Activated naive CD8-positive, alpha-beta T cell treated with anti-CD3 and anti-CD28 coated beads for 36 hours (primary cell): ENCODE data around the gene GRK5. TPM values are rescaled to one million over a fixed set of nuclear protein-coding genes. Genes with fewer than 3 reads are reported as not detected.
A peak's percentile ranks its signal among the peaks of the same experiment; 100 is the strongest.
"Not testable (repeated sequence)": the region's sequence is repeated elsewhere in the genome, so short reads cannot be mapped to it uniquely, and the experiment has no call there.

Source experiments
- DNase-seq: peaks from one replicate; pipeline ENCODE4 v3.0.0; 2021
- H3K27ac Mint-ChIP-seq: one replicate; pipeline ENCODE4 v1.8.0; 2022; ENCODE audit warnings: mild to moderate bottlenecking, moderate library complexity, mixed read lengths
- H3K27me3 Mint-ChIP-seq: one replicate; pipeline ENCODE4 v1.8.0; 2022; ENCODE audit warnings: mild to moderate bottlenecking, mixed read lengths
- H3K36me3 Mint-ChIP-seq: one replicate; pipeline ENCODE4 v1.8.0; 2021; ENCODE audit warnings: mild to moderate bottlenecking, mixed read lengths
- H3K4me1 Mint-ChIP-seq: one replicate; pipeline ENCODE4 v1.8.0; 2021; ENCODE audit warnings: mixed read lengths
- H3K4me3 Mint-ChIP-seq: one replicate; pipeline ENCODE4 v1.8.0; 2022; ENCODE audit warnings: mild to moderate bottlenecking, moderate library complexity, mixed read lengths
- H3K9me3 Mint-ChIP-seq: one replicate; pipeline ENCODE4 v1.8.0; 2022; ENCODE audit warnings: mixed read lengths
- total RNA-seq, 2 experiments: library from RNA; stranded (reverse); gene quantifications; one replicate each; pipeline ENCODE4 v1.2.3, GENCODE V29; 2021

GRK5 gene
- total RNA-seq, 2 experiments from 2014 or later, result 12.8 TPM

DNA sequence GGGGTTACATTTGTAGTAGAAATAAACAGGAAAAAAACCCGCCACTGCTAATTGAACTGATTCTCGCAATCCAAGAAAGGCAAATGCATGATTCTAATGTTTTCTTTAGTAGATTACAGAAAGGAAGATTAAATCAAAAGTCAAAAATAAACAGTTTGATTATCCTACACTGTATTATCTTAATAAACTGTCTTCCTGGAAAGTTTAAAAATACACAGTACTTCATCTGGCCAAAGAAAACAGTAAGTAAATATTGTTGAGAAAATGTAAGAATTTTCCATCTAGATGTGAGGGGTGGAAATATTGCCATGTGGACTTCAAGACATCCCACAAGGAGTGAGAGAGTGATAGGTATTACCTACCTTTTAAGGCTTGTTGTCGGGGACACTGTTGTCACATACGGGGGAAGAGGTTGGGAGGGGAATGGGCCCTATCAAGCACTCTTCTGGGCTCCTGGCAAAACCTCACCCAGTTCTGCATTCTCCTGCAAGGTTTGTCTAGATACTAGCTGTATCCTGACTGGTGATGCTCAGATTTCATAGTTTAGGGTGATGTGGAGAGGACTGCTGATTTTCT, 17.8 kb downstream of the GRK5 start:
- Mint-ChIP-seq H3K36me3 (peaks cover 3% of the 10 kb centered on the region), H3K27me3 (no peaks in the 10 kb centered on the region), H3K27ac (no peak overlapping the region), H3K4me1 (peaks cover 17% of the 10 kb centered on the region), H3K9me3 (no peaks in the 10 kb centered on the region), H3K4me3 (no peak overlapping the region)
- no peak for DNase-seq

DNA sequence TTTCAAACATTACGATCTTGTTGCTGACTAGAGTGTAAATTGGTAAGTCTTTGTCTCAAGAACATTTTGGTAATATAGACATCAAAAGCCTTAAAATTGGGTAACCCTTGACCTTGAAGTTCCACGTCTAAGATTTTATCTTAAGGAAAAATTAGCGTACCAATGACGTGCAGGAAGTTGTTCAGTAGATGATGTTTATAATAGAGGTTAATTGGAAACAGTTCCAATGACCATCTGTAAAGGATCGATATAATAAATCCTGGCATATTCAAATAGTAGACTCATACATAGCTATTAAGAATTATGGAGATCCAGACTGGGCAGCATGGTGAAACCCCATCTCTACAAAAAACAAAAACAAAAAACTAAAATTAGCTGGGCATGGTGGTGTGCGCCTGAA, 20.5 kb downstream of the GRK5 start:
- no peak for DNase-seq
- Mint-ChIP-seq H3K27me3 (no peaks in the 10 kb centered on the region), H3K4me3 (no peak overlapping the region), H3K27ac (no peak overlapping the region), H3K9me3 (peaks cover 16% of the 10 kb centered on the region), H3K4me1 (peaks cover 15% of the 10 kb centered on the region), H3K36me3 (peaks cover 21% of the 10 kb centered on the region)

DNA sequence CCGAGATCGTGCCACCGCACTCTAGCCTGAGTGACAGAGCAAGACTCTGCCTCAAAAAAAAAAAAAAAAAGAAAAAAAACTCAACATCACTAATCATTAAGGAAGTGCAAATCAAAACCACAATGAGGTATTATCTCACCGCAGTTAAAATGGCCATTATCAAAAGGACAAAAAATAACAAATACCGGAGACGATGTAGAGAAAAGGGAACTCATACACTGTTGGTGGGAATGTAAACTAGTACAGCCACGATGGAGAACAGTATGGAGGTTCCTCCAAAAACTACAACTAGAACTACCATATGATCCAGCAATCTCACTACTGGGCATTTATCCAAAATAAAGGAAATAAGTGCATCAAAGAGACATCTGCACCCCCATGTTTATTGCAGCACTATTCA, 24.3 kb downstream of the GRK5 start:
- DNase-seq, result no peak
- Mint-ChIP-seq H3K9me3 (peaks cover 24% of the 10 kb centered on the region), H3K4me1 (peaks cover 28% of the 10 kb centered on the region), H3K36me3 (peaks cover 27% of the 10 kb centered on the region), H3K27ac (no peak overlapping the region), H3K4me3 (no peak overlapping the region), H3K27me3 (no peaks in the 10 kb centered on the region)

DNA sequence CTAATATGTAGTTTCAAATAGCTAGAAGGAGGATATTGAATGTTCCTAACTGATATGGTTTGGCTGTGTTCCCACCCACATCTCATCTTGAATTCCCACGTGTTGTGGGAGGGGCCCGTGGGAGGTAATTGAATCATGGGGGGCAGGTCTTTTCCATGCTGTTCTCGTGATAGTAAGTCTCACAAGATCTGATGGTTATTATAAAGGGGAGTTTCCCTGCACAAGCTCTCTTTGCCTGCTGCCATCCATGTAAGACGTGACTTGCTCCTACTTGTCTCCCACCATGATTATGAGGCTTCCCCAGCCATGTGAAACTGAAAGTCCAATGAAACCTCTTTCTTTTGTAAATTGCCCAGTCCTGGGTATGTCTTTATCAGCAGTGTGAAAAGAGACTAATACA, 25.1 kb downstream of the GRK5 start:
- H3K27me3 Mint-ChIP-seq, H3K4me3 Mint-ChIP-seq, DNase-seq: not testable (repeated sequence)
- peaks cover 35% of the 10 kb centered on the region for H3K4me1 Mint-ChIP-seq
- H3K27ac Mint-ChIP-seq, result peak overlapping the region; percentile 15
- H3K9me3 Mint-ChIP-seq, result peaks cover 24% of the 10 kb centered on the region
- H3K36me3 Mint-ChIP-seq, result peaks cover 27% of the 10 kb centered on the region

DNA sequence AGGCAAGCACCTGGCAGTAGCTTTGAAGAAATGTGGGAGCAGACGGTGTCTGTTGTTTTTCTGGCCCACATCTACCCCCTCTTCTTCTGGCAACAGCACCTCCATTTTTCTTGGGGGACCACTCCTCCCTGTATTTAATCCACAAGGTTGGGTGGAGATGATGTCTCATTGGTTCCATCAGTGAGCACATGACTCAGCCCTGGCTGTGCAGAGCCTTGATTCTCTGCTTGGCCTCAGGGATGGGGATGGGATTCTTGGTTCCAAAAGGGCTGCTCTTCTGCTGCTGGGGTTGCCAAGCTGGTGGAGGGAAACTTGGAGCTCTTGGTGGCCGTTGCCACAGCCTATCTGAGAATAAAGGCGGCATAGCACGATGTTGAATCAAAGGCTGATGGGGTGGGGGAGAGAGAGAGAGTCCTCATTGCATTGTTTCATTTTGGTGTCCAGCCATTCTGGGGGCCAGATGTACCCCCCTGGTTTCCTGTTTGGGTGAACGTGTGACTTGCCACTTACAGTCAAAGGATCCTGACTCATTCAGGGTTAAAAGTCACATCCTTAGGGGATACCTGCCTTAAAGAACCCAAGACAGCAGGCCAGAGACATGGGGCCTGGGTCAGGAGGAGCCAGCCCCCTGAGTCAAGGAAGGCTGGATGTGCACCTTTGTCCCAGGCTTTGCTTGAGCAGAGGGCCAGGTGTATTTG, 25.9 kb downstream of the GRK5 start:
- peaks cover 24% of the 10 kb centered on the region for H3K9me3 Mint-ChIP-seq
- peak; percentile 28 for DNase-seq
- peak overlapping the region; percentile 55 for H3K27ac Mint-ChIP-seq
- peaks cover 27% of the 10 kb centered on the region for H3K36me3 Mint-ChIP-seq
- peaks cover 43% of the 10 kb centered on the region for H3K4me1 Mint-ChIP-seq
- no peaks in the 10 kb centered on the region for H3K27me3 Mint-ChIP-seq
- H3K4me3 Mint-ChIP-seq, result no peak overlapping the region

- Mint-ChIP-seq H3K27ac (peak overlapping the region; percentile 55), H3K4me3 (no peak overlapping the region), H3K4me1 (peaks cover 48% of the 10 kb centered on the region), H3K36me3 (peaks cover 27% of the 10 kb centered on the region), H3K27me3 (no peaks in the 10 kb centered on the region), H3K9me3 (peaks cover 24% of the 10 kb centered on the region)
- no peak for DNase-seq
Measured at GRCh38 chr10:119233821-119234220, 26.4 kb downstream of the GRK5 start.

DNA sequence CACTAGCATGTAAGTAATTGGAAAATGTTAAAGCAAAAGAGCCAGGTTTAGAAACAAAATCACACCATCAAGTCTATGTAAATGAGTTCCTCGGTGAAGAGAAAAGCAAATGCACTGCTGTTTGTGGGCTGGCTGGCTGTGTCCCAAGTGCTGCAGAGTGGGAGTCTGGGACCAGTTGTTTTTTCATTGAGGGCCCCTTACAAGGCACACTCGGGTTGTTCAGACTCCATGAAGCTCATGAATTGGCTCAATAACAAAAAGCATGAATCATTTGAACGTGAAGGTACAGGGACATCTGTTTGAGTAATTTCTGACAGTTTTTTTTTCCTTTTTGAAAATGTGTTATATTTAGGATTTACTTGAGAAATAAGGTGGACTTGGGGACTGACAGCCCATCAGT, 28.0 kb downstream of the GRK5 start:
- H3K4me1 Mint-ChIP-seq, result peaks cover 48% of the 10 kb centered on the region
- H3K4me3 Mint-ChIP-seq, result no peak overlapping the region
- peaks cover 26% of the 10 kb centered on the region for H3K36me3 Mint-ChIP-seq
- no peak overlapping the region for H3K27ac Mint-ChIP-seq
- peaks cover 27% of the 10 kb centered on the region for H3K9me3 Mint-ChIP-seq
- DNase-seq, result no peak
- no peaks in the 10 kb centered on the region for H3K27me3 Mint-ChIP-seq

DNA sequence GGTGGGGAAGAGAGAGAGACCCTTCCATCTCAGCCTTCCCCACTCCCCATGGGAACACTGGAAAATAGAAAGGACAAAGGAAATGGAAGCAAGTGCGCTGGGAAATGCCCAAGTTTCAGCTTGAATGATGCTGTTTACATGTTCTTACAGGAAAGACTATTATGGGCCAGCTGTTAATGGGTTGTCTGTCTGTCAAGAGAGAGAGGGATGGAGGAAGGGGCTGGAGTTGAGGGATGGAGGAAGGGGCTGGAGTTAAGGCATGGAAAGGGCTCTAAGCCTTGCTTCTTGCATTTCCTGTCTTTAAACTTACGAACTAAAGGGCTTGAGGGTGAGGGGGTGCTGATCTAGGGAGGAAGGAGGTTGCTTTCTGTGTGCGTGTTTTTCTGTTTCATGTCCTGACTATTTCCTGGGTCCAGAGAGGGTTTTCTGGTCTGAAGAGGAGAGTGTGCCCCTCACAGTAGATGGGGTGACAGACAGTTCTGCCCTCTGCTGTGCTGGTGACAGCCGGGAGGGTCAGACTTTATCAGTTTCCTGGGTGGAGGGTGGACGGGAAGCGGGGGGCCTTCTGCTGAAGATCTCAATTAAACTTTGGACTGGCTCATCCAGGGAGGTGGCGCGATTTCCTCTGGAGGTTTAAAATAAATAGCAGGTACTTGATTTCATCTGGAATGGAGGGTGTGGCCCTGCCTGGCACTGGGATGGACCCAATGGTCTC, 30.5 kb downstream of the GRK5 start:
- H3K27me3 Mint-ChIP-seq, result no peaks in the 10 kb centered on the region
- H3K36me3 Mint-ChIP-seq, result peaks cover 8% of the 10 kb centered on the region
- H3K27ac Mint-ChIP-seq, result peak overlapping the region; percentile 78

GRCh38 chr10:119238577-119238976, 31.2 kb downstream of the GRK5 start:
- Mint-ChIP-seq H3K27me3 (no peaks in the 10 kb centered on the region), H3K4me3 (no peak overlapping the region), H3K9me3 (peaks cover 4% of the 10 kb centered on the region), H3K27ac (no peak overlapping the region), H3K36me3 (peaks cover 3% of the 10 kb centered on the region), H3K4me1 (peaks cover 40% of the 10 kb centered on the region)
- DNase-seq, result no peak

More for the DNA sequence above, 30.5 kb downstream of the GRK5 start:
- H3K9me3 Mint-ChIP-seq, result peaks cover 11% of the 10 kb centered on the region
- H3K4me3 Mint-ChIP-seq, result peak overlapping the region; percentile 5
- H3K4me1 Mint-ChIP-seq, result peaks cover 44% of the 10 kb centered on the region
- DNase-seq, result no peak

DNA sequence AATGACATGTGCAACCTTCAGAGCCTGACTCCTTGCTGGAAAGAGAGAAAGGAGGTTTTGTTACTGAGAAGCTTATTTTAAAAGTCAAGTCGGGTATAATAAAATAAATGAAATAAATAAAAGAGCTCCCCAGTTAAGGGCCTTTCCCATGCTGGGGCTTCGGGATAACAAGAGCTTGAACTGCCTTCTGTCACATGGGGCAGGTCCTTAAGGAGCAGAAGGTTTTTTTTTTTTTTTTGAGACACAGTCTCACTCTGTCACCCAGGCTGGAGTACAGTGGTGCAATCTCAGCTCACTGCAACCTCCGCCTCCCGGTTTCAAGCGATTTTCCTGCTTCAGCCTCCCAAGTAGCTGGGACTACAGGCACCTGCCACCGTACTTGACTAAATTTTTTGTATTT, 31.6 kb downstream of the GRK5 start:
- not testable (repeated sequence) for H3K27me3 Mint-ChIP-seq, H3K36me3 Mint-ChIP-seq, H3K4me3 Mint-ChIP-seq, H3K27ac Mint-ChIP-seq, H3K9me3 Mint-ChIP-seq, DNase-seq
- H3K4me1 Mint-ChIP-seq, result peaks cover 41% of the 10 kb centered on the region

DNA sequence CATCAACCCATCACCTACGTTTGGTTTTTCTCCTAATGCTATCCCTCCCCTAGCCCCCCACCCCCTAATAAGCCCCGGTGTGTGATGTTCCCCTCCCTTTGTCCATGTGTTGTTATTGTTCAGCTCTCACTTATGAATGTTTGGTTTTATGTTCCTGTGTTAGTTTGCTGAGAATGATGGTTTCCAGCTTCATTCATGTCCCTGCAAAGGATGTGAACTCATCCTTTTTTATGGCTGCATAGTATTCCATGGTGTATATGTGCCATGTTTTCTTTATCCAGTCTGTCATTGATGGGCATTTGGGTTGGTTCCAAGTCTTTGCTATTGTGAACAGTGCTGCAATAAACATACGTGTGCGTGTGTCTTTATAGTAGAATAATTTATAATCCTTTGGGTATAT, 32.3 kb downstream of the GRK5 start:
- H3K4me1 Mint-ChIP-seq, result peaks cover 39% of the 10 kb centered on the region
- not testable (repeated sequence) for H3K4me3 Mint-ChIP-seq, H3K27me3 Mint-ChIP-seq, H3K36me3 Mint-ChIP-seq, H3K27ac Mint-ChIP-seq, H3K9me3 Mint-ChIP-seq, DNase-seq

DNA sequence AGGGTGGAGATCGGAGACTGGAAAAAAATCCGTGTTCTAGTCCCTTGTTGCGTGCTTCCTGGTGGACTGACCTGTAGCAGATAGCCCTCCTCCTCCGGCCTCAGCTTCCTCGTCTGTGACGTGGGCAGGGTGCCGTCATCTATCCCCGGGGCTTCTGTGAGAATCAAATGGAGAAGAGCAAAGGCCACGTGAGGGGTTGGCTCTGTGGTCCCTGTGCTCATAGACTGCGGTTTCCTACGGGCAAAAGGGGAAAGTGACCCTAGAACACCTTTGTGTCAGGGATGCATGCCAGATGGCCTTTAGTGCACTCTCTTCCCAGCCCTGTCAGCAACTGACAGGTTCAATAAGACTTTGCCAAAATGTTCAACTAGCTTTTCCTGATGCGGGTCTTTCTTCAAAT, 33.7 kb downstream of the GRK5 start:
- Mint-ChIP-seq H3K4me1 (peaks cover 30% of the 10 kb centered on the region), H3K9me3 (peaks cover 3% of the 10 kb centered on the region), H3K4me3 (no peak overlapping the region), H3K27ac (no peak overlapping the region), H3K36me3 (peaks cover 3% of the 10 kb centered on the region), H3K27me3 (no peaks in the 10 kb centered on the region)
- no peak for DNase-seq

DNA sequence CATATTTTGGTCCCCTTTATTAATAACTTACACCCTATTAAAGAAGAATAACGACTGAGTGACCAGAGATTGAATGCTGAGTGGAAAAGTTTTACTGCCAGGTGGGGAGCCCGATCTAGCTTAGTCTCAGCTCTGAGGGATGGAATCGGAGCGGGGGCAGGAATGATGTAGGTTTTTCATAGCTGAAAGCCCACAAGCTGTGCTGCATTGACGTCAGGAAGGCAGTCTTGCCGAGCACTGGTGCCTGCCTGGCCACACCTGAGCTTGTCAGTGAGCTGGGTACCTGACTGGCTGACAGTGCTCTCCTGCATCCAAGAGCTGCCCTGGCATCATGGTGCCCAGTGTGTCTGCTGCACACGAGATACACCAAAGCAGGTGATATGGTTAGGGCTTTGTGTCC, 34.8 kb downstream of the GRK5 start:
- Mint-ChIP-seq H3K4me3 (no peak overlapping the region), H3K36me3 (peaks cover 3% of the 10 kb centered on the region), H3K27ac (no peak overlapping the region), H3K4me1 (peaks cover 26% of the 10 kb centered on the region), H3K9me3 (peaks cover 3% of the 10 kb centered on the region), H3K27me3 (no peaks in the 10 kb centered on the region)
- no peak for DNase-seq

- peaks cover 3% of the 10 kb centered on the region for H3K9me3 Mint-ChIP-seq
Measured at GRCh38 chr10:119243488-119243887, 36.1 kb downstream of the GRK5 start.

GRCh38 chr10:119243967-119244366, 36.6 kb downstream of the GRK5 start:
- Mint-ChIP-seq H3K27ac (no peak overlapping the region), H3K4me1 (peaks cover 11% of the 10 kb centered on the region), H3K4me3 (no peak overlapping the region), H3K27me3 (no peaks in the 10 kb centered on the region), H3K9me3 (peaks cover 3% of the 10 kb centered on the region), H3K36me3 (peaks cover 3% of the 10 kb centered on the region)
- DNase-seq, result no peak

More at GRCh38 chr10:119243488-119243887, 36.1 kb downstream of the GRK5 start:
- Mint-ChIP-seq H3K4me1 (peaks cover 13% of the 10 kb centered on the region), H3K27ac (no peak overlapping the region), H3K36me3 (peaks cover 3% of the 10 kb centered on the region), H3K27me3 (no peaks in the 10 kb centered on the region), H3K4me3 (no peak overlapping the region)
- DNase-seq, result no peak
